Stomach smooth muscle (tissue), 2 donors: ENCODE data around the gene METTL25.

ENCODE experiments used
- H3K27ac ChIP-seq: one replicate; pipeline ENCODE4 v1.7.0; 2013; ENCODE audit warnings: mild to moderate bottlenecking, low read length, inconsistent platforms
- H3K27me3 ChIP-seq, 2 donors: one replicate each; pipeline ENCODE4 v1.7.0; 2013; ENCODE audit warnings: low read length in 2 of 2; ENCODE audit not compliant: insufficient read depth in 2 of 2, control insufficient read depth in 1 of 2
- H3K36me3 ChIP-seq, 2 donors: one replicate each; pipeline ENCODE4 v1.7.0; 2013; ENCODE audit warnings: low read length in 2 of 2; ENCODE audit not compliant: control insufficient read depth in 2 of 2, insufficient read depth in 2 of 2
- H3K4me1 ChIP-seq: one replicate; pipeline ENCODE4 v1.7.0; 2013; ENCODE audit warnings: low read length; ENCODE audit not compliant: control insufficient read depth, insufficient read depth
- H3K4me3 ChIP-seq, 2 donors: one replicate each; pipeline ENCODE4 v1.7.0; 2013; ENCODE audit warnings: low read length in 2 of 2
- H3K9ac ChIP-seq, 2 donors: one replicate each; pipeline ENCODE4 v1.7.0; 2013; ENCODE audit warnings: low read length in 2 of 2, mild to moderate bottlenecking in 1 of 2
- H3K9me3 ChIP-seq, 2 donors: one replicate each; pipeline ENCODE4 v1.7.0; 2013; ENCODE audit warnings: low read length in 2 of 2; ENCODE audit not compliant: control insufficient read depth in 2 of 2
- donor health status: healthy.
- donor health status: Pancreatic carcinoma.

METTL25 gene

DNA sequence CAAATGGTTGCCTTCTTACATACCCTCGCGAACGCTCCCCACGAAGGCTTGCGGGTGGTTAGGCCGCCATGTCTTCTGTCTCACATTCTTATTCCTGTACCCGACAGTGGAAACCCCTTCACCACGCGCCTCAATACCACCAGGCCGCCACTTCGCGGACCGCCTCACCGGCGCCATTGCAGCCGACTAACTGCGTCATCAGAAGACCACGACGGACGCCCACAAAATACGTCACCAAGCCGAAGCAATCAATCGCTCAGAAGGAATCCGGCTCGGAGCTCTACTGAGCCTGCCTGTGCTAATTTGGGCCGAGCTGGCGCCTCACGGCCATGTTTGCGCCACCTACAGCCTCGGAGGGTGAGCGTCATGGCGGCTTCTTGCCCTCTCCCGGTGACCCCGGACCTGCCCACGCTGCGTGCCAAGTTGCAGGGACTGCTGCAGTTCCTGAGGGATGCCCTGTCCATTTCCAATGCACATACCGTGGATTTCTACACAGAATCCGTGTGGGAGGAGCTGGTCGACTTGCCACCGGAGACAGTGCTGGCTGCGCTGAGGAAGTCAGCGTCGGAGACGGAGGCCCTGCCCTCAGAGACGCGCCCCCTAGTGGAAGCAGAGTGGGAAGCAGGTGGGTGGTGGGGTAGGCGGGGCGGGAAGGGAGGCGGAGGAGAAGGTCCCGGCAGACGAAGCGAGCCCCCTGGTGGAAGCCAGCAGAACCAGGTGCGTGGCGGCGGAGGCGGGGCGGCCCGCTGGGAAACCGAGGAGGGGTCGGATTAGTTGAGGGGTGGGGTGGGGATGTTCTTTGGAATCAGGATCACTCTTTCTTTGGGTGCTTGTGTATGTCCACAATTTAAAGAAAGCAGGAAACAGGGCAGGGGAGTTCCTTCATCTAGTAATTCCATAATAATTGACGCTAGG is at the start of gene METTL25, which contains the start of gene CCDC59:
METTL25 (plus strand) TSS at position 330 of the 915 bp plus-strand sequence; CDS start at position 367, 37 bp downstream.
CCDC59 (minus strand) TSS at position 188 of the 915 bp plus-strand sequence; CDS start at position 177, 11 bp downstream.
- Histone ChIP-seq H3K4me3 (peak within 1 kb of the TSS; percentile 76 to 99), H3K27ac (peak within 1 kb of the TSS; percentile 93), H3K27me3 (no peaks in the 10 kb centered on the region), H3K9ac (peak within 1 kb of the TSS; percentile 93 to 100), H3K36me3 (peaks cover 1 to 9% of the 10 kb centered on the region in 2 donors), H3K4me1 (peaks cover 17% of the 10 kb centered on the region), H3K9me3 (no peaks in the 10 kb centered on the region)

- no peak overlapping the region for H3K4me3 ChIP-seq
- no peaks in the 10 kb centered on the region for H3K36me3 ChIP-seq
- no peak overlapping the region for H3K9ac ChIP-seq
- H3K27ac ChIP-seq, result no peak overlapping the region
- no peaks in the 10 kb centered on the region for H3K27me3 ChIP-seq
- H3K9me3 ChIP-seq, result no peaks in the 10 kb centered on the region
- H3K4me1 ChIP-seq, result no peaks in the 10 kb centered on the region
Measured at GRCh38 chr12:82314406-82314892, 43.9 kb upstream of the METTL25 start.

DNA sequence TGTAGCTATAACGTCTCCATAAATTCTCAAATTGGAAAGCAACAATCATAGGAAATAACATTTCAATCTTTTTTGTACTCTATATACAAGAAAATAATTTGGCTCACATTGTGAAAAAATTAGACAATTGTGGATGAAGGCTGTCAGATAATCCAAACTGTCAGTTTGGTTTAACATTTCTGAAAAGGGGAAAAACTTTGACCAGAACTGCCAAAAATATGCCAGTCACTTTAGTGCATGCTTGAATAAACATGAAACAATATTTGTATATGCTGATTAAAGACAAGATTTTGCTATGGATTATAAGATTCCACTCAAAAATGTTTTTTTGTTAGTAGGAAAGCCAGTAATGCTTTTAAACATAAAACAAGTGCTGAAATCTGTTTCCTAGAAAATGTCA is 39.1 kb upstream of the METTL25 start:
- H3K4me3 ChIP-seq, result no peak overlapping the region
- no peak overlapping the region for H3K27ac ChIP-seq
- H3K27me3 ChIP-seq, result no peaks in the 10 kb centered on the region
- no peaks in the 10 kb centered on the region for H3K9me3 ChIP-seq
- no peak overlapping the region for H3K9ac ChIP-seq
- H3K36me3 ChIP-seq, result no peaks in the 10 kb centered on the region
- no peaks in the 10 kb centered on the region for H3K4me1 ChIP-seq

GRCh38 chr12:82325540-82326336 is 32.6 kb upstream of the METTL25 start:
- no peaks in the 10 kb centered on the region for H3K9me3 ChIP-seq
- no peaks in the 10 kb centered on the region for H3K36me3 ChIP-seq
- H3K27me3 ChIP-seq, result no peaks in the 10 kb centered on the region
- H3K27ac ChIP-seq, result no peak overlapping the region
- no peak overlapping the region for H3K9ac ChIP-seq
- no peak overlapping the region for H3K4me3 ChIP-seq
- no peaks in the 10 kb centered on the region for H3K4me1 ChIP-seq

DNA sequence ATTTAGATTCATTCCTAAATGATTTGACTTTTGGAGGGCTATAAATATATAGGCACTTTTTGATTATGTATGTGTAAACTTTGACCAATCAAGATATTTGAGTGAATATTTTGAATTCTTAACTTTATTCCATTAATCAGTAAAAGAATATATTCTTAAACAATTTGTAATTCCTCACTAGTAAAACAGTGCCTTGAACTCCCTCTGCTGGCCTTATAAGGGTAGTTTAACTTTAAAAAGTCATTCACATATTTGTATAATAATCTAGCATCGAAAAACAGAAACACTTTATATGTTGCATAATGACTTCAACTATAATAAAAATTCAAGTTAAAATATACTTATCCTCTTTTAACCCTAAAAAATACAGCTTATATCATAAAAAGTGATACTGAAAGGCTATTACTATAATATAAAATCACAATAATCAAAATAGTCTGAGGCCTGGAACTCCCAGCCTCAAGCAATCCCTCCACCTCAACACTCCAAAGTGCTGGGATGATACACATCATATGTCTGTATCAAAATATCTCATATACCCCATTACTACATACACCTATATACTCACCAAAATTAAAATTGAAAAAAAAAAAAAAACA is 31.3 kb upstream of the METTL25 start:
- no peak overlapping the region for H3K4me3 ChIP-seq
- no peak overlapping the region for H3K27ac ChIP-seq
- no peaks in the 10 kb centered on the region for H3K36me3 ChIP-seq
- H3K9ac ChIP-seq, result no peak overlapping the region
- no peaks in the 10 kb centered on the region for H3K9me3 ChIP-seq
- H3K4me1 ChIP-seq, result no peaks in the 10 kb centered on the region
- H3K27me3 ChIP-seq, result no peaks in the 10 kb centered on the region

DNA sequence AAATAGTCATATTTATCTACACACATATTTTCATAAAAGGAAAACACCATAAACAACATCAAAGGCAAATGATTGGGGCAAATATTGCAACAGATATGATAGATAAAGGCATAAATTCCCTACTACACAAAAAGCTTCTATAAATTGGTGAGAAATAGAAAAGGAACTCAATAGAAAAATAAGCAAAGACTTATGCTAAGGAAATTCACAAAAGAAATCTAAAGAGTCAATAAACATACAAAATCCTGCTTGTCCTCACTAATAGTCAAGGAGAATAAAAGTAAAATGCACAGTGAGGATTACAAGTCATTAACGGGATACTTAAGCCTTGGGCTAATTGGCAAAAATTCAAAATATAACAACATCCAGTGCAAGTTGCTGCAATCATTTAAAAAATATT is 30.5 kb upstream of the METTL25 start:
- no peaks in the 10 kb centered on the region for H3K36me3 ChIP-seq
- no peaks in the 10 kb centered on the region for H3K9me3 ChIP-seq
- no peak overlapping the region for H3K27ac ChIP-seq
- H3K27me3 ChIP-seq, result no peaks in the 10 kb centered on the region
- H3K4me3 ChIP-seq, result no peak overlapping the region
- H3K4me1 ChIP-seq, result no peaks in the 10 kb centered on the region
- no peak overlapping the region for H3K9ac ChIP-seq

DNA sequence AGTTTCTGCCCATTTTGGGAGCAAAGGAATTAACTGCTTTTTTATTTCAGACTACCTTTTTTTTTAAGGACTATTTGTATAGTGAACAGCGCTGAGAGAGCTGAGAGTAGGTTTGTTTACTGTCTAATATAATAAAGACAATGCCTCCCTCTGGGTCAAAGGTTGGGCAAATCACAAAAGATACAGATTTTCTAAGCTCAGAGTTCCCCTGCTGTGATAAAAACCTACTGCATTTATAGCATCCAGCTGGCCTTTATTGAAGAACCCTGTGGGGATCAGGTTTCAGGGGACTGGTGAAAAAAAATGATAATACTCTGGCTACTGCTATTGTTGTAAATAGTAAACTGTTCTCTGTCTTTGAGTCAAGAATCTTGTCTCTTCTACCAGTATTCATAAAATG is 28.8 kb upstream of the METTL25 start:
- H3K36me3 ChIP-seq, result no peaks in the 10 kb centered on the region
- H3K27ac ChIP-seq, result no peak overlapping the region
- no peaks in the 10 kb centered on the region for H3K27me3 ChIP-seq
- no peaks in the 10 kb centered on the region for H3K9me3 ChIP-seq
- no peak overlapping the region for H3K9ac ChIP-seq
- no peaks in the 10 kb centered on the region for H3K4me1 ChIP-seq
- H3K4me3 ChIP-seq, result no peak overlapping the region

GRCh38 chr12:82350161-82350560 is 8.2 kb upstream of the METTL25 start:
- Histone ChIP-seq H3K27me3 (no peaks in the 10 kb centered on the region), H3K36me3 (peaks cover 10 to 18% of the 10 kb centered on the region in 2 donors), H3K9me3 (no peaks in the 10 kb centered on the region), H3K4me3 (no peak overlapping the region), H3K9ac (no peak overlapping the region), H3K4me1 (no peaks in the 10 kb centered on the region), H3K27ac (no peak overlapping the region)

- H3K27ac ChIP-seq, result no peak overlapping the region
- H3K36me3 ChIP-seq, result peaks cover 13 to 18% of the 10 kb centered on the region in 2 donors
Measured at GRCh38 chr12:82351390-82351789, 6.9 kb upstream of the METTL25 start.

DNA sequence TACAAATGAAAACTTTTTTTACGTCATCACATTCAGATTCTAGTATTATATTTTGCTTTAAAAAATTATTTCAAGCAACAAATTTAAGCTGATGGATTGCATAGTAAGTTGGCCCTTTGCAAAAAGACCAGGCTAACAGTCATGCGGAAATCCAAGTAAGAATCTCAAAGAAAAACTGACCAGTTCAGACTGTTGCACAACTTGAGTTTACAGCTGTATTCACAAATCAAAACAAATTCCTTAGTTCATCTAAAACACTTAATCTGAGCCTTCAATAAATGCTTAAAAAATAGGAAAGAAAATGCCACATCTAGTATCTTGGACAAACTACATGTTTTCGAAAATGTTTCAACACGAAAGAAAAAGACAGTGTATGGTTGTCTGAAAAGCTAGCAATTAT is 989 bp upstream of the METTL25 start:
- no peaks in the 10 kb centered on the region for H3K9me3 ChIP-seq

More at GRCh38 chr12:82351390-82351789, 6.9 kb upstream of the METTL25 start:
- H3K9me3 ChIP-seq, result no peaks in the 10 kb centered on the region
- H3K27me3 ChIP-seq, result no peaks in the 10 kb centered on the region
- H3K4me1 ChIP-seq, result no peaks in the 10 kb centered on the region
- H3K4me3 ChIP-seq, result no peak overlapping the region
- H3K9ac ChIP-seq, result no peak overlapping the region

More for the DNA sequence above, 989 bp upstream of the METTL25 start:
- peaks cover 8 to 9% of the 10 kb centered on the region in 2 donors for H3K36me3 ChIP-seq
- peak overlapping the region; percentile 76 to 99 for H3K4me3 ChIP-seq
- peaks cover 17% of the 10 kb centered on the region for H3K4me1 ChIP-seq
- H3K27me3 ChIP-seq, result no peaks in the 10 kb centered on the region
- peak overlapping the region; percentile 93 to 100 for H3K9ac ChIP-seq
- H3K27ac ChIP-seq, result no peak overlapping the region
